ENCODE measurements around the gene CDK5. TPM values are rescaled to one million over a fixed set of nuclear protein-coding genes. Genes with fewer than 3 reads are reported as not detected.

Gene CDK5
- total and polyA plus RNA-seq, 2 of the 13 experiments (the other 11 are each of a cell fraction or from before 2014, with no cell fraction given): 16.4 to 21.3 TPM

- TF ChIP-seq NAIF1 (CRISPR knock-in tag; IDR thresholded peaks at IDR 0.05; ENCODE audit: borderline replicate concordance) (no peak), SIN3B (IDR thresholded peaks at IDR 0.05; ENCODE audit: low read length) (no peak), ZNF10 (CRISPR knock-in tag; IDR thresholded peaks at IDR 0.05; ENCODE audit: borderline replicate concordance, low read depth) (no peak), LCORL (IDR thresholded peaks at IDR 0.05) (no peak), LCORL (CRISPR knock-in tag; IDR thresholded peaks at IDR 0.05) (peak; percentile 68), ISL2 (CRISPR knock-in tag; IDR thresholded peaks at IDR 0.05) (no peak; the same call in none of the 2 replicates), CBX2 (IDR thresholded peaks at IDR 0.05; ENCODE audit: low read depth, low read length) (no peak), CBX2 (CRISPR knock-in tag; IDR thresholded peaks at IDR 0.05; ENCODE audit: low read depth) (no peak), TGIF2 (CRISPR knock-in tag; IDR thresholded peaks at IDR 0.05) (peak; percentile 60; the same call in 1 of the 2 replicates), ESRRA (CRISPR knock-in tag; IDR thresholded peaks at IDR 0.05; ENCODE audit: low read depth) (no peak), GATAD2A (CRISPR knock-in tag; IDR thresholded peaks at IDR 0.05) (peak; percentile 58; the same call in 1 of the 2 replicates), NR2C2 (CRISPR knock-in tag; IDR thresholded peaks at IDR 0.05; ENCODE audit: borderline replicate concordance) (peak; percentile 90), ARID3A (IDR thresholded peaks at IDR 0.05; ENCODE audit: low read depth, low read length) (no peak), HNRNPUL1 (IDR thresholded peaks at IDR 0.05; ENCODE audit: low read depth, low read length) (no peak), THAP11 (CRISPR knock-in tag; IDR thresholded peaks at IDR 0.05) (peak; percentile 99), ZFP36 (IDR thresholded peaks at IDR 0.05; ENCODE audit: borderline replicate concordance, low read depth, low read length, partially characterized antibody) (no peak), ARNT2 (CRISPR knock-in tag; IDR thresholded peaks at IDR 0.05; ENCODE audit: low read depth) (peak; percentile 86), ZNF30 (CRISPR knock-in tag; IDR thresholded peaks at IDR 0.05) (no peak), ZNF3 (CRISPR knock-in tag; IDR thresholded peaks at IDR 0.05) (no peak), NFE2L2 (IDR thresholded peaks at IDR 0.05; ENCODE audit: low read length) (no peak; the same call in 1 of the 2 replicates)
- TF ChIP-seq, protein P1, sequence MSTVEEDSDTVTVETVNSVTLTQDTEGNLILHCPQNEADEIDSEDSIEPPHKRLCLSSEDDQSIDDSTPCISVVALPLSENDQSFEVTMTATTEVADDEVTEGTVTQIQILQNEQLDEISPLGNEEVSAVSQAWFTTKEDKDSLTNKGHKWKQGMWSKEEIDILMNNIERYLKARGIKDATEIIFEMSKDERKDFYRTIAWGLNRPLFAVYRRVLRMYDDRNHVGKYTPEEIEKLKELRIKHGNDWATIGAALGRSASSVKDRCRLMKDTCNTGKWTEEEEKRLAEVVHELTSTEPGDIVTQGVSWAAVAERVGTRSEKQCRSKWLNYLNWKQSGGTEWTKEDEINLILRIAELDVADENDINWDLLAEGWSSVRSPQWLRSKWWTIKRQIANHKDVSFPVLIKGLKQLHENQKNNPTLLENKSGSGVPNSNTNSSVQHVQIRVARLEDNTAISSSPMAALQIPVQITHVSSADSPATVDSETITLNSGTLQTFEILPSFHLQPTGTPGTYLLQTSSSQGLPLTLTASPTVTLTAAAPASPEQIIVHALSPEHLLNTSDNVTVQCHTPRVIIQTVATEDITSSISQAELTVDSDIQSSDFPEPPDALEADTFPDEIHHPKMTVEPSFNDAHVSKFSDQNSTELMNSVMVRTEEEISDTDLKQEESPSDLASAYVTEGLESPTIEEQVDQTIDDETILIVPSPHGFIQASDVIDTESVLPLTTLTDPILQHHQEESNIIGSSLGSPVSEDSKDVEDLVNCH (CRISPR knock-in tag; IDR thresholded peaks at IDR 0.05): no peak
- TF ChIP-seq, protein P2, sequence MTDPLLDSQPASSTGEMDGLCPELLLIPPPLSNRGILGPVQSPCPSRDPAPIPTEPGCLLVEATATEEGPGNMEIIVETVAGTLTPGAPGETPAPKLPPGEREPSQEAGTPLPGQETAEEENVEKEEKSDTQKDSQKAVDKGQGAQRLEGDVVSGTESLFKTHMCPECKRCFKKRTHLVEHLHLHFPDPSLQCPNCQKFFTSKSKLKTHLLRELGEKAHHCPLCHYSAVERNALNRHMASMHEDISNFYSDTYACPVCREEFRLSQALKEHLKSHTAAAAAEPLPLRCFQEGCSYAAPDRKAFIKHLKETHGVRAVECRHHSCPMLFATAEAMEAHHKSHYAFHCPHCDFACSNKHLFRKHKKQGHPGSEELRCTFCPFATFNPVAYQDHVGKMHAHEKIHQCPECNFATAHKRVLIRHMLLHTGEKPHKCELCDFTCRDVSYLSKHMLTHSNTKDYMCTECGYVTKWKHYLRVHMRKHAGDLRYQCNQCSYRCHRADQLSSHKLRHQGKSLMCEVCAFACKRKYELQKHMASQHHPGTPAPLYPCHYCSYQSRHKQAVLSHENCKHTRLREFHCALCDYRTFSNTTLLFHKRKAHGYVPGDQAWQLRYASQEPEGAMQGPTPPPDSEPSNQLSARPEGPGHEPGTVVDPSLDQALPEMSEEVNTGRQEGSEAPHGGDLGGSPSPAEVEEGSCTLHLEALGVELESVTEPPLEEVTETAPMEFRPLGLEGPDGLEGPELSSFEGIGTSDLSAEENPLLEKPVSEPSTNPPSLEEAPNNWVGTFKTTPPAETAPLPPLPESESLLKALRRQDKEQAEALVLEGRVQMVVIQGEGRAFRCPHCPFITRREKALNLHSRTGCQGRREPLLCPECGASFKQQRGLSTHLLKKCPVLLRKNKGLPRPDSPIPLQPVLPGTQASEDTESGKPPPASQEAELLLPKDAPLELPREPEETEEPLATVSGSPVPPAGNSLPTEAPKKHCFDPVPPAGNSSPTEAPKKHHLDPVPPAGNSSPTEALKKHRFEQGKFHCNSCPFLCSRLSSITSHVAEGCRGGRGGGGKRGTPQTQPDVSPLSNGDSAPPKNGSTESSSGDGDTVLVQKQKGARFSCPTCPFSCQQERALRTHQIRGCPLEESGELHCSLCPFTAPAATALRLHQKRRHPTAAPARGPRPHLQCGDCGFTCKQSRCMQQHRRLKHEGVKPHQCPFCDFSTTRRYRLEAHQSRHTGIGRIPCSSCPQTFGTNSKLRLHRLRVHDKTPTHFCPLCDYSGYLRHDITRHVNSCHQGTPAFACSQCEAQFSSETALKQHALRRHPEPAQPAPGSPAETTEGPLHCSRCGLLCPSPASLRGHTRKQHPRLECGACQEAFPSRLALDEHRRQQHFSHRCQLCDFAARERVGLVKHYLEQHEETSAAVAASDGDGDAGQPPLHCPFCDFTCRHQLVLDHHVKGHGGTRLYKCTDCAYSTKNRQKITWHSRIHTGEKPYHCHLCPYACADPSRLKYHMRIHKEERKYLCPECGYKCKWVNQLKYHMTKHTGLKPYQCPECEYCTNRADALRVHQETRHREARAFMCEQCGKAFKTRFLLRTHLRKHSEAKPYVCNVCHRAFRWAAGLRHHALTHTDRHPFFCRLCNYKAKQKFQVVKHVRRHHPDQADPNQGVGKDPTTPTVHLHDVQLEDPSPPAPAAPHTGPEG (CRISPR knock-in tag; IDR thresholded peaks at IDR 0.05): peak; percentile 45; the same call in 1 of the 2 replicates
Observed at GRCh38 chr7:151057989-151058780, 488 bp upstream of the CDK5 start (continued).

Measured in HepG2 (cell line).